HG02759 (cell line): ENCODE measurements around the gene BMPER.

Source experiments
- ATAC-seq: cut with Tn5 transposase; IDR thresholded peaks from one replicate; pipeline ENCODE4 v1.9.1; 2021; ENCODE audit warnings: mild to moderate bottlenecking, moderate library complexity; ENCODE audit not compliant: unreplicated experiment

The BMPER gene

GRCh38 chr7:33964417-33965182 lies 59.3 kb downstream of the BMPER start:
- no peak for ATAC-seq

DNA sequence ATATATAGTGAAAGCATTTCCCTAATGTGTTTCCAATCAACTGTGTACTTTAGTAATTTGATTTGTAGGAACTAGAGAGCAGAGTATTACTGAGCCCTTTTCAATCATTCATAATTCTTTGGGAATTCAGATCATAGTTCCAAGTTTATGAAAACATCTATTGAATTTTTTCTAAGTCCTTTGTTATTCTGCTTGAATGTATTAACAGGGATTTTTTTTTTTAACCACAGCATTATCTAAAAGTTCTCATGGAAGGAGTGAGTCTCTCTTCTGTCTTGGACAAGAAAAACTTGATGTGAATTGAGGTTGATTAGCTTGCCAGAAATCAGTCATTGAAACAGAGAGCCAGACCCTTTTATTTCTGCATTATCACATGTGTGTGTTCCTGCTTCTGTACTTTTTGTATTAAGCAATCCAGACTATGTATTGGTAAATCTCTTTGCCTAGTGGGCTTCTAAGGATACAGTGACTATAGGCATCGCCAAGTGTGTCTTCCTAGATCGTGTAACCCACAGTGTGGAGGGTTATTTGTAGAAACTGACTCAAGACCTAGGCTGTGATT lies 59.9 kb downstream of the BMPER start:
- ATAC-seq, result no peak

DNA sequence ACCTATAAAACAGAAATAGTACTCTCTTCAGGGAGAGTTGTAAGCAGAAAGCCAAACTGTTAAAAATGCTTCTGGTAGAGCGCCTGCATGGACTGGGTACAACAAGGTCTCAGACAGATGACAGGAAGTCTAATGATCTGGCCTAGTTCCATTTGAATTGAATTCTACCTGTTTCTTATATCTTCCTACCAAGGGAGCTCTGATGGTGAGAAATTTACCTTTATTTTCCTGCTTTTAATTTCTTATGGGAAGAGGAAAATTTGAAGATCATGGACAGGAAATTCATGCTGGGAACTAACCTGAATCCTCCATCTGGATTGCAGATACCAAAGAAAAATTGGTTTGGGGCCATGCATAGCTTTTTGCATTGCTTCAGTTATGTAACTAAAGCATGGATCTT lies 63.3 kb downstream of the BMPER start:
- ATAC-seq, result no peak

DNA sequence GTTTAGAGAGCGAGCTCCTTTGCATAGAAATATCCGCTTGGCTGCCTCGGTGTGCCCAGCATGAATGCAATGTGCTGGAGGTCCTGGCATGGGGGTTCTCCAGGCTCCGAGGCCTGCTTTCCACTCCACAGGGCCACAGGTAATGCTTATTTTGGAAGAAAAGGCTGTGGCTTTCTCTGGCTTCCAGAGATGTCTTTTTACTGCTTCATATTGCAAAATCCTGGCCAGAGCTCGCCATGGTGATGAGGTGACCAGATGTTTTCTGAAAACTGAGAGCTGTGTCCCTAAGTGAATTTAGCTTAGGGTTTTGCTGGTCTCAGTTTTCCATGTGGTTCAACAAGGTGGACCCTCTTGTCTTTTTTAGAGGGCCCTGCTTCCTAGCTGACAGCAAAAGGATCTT lies 65.2 kb downstream of the BMPER start:
- ATAC-seq, result no peak

DNA sequence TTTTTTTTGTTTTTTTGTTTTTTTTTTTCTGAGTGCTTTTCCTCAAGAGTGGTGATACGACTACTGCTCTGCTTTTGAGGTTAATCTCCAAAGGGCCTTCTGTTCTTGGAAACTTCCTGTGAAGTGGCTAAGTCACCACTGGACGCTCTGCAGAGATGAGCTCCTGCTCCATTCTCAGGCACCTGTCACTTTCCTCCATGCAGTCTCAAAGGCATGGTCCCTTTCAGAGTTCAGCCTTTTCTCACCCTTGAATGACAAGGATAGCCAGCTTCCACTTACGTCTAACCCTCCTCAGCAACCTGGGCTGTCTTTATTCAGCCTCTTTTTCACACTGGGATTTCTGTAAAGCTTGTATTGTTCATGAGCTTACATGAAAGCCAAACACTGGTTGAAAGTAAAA lies 65.8 kb downstream of the BMPER start:
- ATAC-seq, result no peak

DNA sequence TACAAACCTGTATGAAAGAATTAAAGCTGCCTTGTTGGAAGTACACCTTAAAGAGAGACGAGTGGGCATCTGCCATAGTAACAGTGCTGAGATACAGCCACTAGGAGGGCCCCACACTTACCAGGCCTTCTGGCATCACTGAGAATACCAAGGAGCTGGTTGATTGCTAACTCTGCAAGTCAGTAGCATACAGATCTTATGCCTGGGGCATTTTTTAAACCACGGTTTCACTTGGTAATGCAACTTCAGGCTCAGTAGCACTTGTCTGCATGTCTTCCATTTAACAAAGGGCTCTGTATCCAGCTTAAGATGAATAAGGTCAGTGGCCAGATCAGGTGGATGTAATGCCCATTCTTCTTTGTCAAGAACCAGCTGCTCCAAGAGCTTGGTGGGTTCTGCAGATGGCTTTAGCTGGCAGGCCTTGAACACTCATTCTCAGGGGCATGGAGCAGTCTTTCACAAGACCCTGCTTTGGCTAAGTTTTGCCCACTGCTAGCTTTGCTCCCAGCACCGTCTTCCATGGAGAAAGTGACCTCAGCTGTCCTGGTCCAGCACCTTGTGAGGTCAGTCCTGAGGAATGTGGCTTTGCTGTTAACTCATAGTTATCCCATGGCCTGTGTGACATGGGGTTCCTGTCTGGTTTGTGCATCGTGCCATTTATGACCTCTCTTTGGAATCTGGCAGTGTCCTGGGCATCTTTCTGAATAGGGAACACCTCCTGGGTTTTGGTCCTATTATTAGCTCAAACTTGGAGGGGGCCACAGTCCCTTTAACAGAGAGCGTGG lies 68.1 kb downstream of the BMPER start:
- no peak for ATAC-seq

DNA sequence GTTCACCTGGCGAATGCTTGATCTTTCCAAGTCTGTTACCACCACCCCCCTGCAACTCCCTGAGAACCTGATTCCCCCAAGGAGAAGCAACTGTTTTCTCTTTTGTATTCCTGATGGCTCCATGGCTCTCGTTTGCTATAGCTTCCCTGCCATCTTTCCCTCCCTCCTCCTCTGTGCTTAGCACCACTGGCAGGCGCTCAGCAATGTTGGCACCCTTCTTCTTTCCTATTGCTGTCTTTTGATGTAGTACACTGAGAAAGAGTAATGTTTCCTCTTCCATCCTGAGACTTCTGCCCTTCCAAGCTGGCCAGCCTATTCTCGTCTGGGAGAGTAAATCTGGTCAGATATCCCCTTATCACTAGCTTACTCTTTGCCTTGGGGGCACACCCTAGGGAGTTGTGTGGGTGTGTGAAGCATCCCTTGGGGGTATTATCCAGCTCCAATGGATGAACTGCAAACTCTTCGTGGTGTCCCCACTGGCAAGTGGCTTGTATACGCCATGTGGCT lies 74.0 kb downstream of the BMPER start:
- ATAC-seq, result no peak

DNA sequence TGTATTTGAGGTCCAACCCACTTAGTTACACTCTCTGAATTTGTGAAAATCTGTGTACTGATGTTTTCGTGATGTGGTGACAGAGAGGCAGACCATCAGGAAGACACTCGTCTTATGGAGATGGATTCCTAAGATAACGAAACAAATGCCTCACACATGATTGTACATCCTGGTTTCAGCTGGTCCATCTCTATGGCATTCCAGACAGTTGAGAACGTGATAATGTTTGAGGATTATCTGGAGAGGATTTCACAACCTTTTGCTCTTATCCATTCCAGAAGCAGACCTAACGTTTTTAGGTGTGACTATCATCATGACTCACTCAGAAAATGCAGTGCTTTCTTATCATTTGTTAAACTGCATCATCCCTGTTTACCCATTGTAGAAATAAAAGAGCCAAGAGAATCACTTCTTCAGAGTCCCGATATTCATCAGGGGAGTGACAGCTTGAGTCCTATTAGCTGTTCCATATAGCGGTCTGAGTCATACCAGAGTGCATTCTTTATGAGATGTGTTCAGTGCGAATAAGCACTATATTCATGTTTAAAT lies 74.5 kb downstream of the BMPER start:
- no peak for ATAC-seq

GRCh38 chr7:33981226-33981625 lies 75.9 kb downstream of the BMPER start:
- ATAC-seq, result no peak

DNA sequence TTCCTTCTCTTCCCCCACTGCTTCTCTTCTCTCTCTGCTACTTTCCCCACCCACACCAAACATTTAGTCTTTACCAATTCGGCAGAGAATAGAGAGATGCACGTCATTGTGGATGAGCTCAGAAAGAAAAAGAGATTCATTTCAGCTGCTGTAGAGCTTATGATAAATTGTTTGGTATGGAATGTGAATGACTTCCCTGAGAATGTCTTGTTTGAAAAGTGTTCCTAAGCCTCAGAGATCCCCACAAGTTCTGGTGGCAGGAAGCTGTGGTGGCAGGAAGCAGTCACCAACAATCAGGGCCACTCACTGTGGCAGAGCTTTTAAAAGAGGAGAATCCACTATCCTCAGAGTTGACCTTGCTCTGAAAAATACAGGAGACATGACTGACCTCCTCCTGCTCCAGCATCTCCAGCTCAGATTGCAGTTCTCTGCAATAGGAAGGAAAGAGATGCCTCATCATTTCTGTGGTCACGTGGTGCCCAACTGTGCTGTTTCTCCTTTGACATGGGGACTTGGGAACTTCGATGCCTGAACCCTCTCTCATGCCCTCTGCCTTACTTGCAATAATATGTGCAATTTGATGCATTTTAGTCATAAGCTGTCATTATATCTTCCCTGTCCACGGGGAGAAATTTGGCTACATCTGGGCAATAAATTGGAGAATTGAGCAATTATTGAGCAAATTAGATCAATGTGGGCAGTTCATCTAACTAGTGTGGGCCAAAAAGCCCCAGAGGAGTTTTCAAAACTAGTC lies 76.5 kb downstream of the BMPER start:
- no peak for ATAC-seq

DNA sequence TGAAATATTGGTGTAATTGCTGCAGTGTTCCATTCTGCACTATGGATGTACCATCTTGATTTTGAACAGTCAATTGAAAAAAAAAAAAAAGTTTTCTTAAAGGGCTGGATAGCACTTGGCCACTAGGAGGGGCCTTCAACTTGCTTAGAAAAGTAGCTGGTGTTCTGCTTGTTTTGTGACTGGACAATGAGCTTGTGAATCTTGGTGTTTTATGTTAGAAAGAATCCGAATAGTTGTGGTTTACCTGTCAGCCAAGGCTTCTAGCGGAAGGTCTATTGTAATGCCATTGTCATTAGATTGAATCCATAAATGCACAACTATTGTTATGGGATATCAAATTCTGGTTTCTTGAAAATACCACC lies 77.1 kb downstream of the BMPER start:
- ATAC-seq, result no peak

DNA sequence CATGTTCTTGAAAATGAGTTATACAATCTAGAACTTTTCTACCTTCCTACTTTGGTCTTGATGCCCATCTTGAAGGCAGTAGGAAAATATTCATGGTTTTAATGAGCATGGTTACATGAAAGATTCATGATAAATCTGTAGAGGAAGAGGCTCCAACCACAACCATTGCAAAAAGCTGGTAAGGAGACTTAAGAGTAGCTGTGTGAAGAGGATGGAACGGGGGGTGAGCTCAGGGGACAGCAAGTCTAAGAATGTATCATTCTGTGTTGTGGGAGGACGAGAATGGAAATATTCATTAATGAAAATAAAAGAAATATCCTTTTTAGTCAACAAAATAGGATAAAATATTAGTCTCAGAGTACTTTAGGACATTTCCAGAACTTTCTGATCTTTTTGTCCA lies 81.1 kb downstream of the BMPER start:
- no peak for ATAC-seq

- no peak for ATAC-seq
Measured at GRCh38 chr7:33986951-33987947, 81.9 kb downstream of the BMPER start.

DNA sequence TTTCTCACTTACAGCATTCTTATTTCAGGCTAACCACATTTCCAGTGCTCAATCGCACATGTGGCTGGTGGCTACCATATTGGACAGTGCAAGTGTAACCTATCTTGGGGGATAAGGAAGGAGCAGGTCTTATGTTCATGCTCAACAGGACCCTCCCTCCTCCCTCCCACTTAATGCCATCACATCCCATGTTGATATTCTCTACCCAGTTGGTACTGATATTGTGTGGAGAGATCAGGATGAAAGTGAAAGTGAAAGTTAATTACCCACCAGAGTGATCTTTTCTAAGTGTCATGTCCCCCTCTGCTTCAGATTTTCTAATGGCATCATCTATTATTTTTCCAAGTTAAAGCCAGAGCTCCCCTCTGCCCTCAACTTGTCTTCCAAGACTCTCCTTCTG lies 91.6 kb downstream of the BMPER start:
- ATAC-seq, result no peak

DNA sequence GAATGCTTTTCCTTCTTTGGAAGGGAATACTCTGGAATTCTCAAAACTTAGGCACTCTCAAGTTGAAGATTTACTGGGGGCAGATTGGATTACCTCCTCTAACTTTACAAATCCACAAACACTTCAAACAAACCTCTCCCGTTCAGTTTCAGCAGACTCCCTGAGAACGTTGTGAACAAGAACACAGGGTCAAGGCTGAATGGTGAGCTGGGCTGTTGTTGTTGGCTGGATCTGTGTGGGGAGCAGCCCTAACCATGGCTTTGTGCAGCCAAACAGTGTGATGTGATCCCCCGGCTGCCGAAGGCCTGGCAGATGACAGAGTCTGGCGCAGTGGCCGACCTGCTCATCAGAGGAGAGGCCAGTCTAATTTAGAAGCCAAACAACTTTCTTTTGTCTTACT lies 93.1 kb downstream of the BMPER start:
- ATAC-seq, result no peak

DNA sequence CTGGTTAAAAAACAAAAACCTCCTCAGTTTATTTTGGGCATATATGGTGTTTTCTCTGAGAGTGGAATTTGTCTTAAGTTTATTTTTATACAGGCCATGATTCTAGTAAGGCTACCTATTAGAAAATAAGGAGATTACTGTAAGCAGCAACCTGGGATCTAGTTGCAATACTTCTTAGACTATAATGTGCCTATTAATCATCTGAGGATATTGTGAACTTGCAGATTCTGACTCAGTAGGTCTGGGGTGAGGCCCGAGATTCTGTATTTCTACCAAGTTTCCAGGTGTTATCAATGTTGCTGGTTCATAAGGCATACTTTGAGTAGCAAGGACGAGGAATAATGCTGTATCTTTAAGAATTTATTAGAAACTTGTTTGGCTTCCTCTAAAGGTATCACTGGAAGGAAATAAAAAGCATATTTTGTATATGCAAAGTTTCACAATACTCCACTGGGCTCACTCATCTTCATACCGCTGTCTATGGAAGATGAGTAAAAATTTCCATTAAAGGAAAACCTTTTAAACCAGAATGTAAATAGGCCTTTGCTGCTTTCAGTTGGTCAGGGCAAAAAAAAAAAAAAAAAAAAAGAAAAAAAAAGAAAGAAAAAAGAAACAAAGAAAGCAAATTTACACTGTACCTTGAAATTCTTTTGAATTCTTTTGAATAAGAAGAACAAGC lies 105.8 kb downstream of the BMPER start:
- no peak for ATAC-seq

DNA sequence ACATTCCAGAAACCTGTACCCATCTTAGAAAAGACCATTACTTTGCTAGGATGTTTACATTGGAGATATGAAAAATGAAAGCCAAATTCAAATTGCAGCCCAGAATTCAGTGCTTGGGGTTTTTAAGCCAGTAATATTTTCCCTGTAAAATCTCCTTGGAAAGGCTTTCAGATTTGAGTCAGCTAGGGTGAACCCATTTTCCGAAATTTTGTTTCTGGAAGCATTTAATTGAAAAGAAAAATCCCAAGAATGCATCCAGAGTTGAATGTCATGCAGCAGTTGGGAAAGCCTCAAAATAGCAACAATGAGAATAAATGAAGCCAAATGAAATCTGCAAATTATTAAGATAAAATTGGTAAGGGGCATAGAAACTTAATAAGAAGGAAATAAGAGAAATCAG lies 106.4 kb downstream of the BMPER start:
- no peak for ATAC-seq

DNA sequence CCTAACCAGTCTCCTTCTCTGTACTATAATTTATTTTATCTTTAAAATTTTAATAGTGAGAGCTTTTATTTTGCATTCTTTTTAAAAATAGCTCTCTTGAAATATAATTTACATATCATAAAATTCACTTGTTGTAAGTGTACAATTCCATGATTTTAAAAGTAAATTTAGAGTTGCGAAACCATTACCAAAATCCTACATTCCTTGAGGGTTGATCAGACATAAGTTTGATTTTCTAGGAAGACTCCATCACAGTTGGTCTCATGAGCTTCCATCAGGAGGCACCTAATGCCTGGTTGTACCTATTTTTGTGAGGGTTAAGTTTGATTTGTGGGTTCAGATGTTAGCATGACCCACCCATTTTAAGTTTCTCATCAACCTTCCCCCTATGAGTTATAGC lies 108.1 kb downstream of the BMPER start:
- no peak for ATAC-seq

GRCh38 chr7:34015651-34016050 lies 110.3 kb downstream of the BMPER start:
- no peak for ATAC-seq
